ENCODE data around the gene ELP5. TPM values are rescaled to one million over a fixed set of nuclear protein-coding genes. Genes with fewer than 3 reads are reported as not detected.

The ELP5 gene
- total RNA-seq, 2 donors from 2014 or later = 10.2 to 16.3 TPM

DNA sequence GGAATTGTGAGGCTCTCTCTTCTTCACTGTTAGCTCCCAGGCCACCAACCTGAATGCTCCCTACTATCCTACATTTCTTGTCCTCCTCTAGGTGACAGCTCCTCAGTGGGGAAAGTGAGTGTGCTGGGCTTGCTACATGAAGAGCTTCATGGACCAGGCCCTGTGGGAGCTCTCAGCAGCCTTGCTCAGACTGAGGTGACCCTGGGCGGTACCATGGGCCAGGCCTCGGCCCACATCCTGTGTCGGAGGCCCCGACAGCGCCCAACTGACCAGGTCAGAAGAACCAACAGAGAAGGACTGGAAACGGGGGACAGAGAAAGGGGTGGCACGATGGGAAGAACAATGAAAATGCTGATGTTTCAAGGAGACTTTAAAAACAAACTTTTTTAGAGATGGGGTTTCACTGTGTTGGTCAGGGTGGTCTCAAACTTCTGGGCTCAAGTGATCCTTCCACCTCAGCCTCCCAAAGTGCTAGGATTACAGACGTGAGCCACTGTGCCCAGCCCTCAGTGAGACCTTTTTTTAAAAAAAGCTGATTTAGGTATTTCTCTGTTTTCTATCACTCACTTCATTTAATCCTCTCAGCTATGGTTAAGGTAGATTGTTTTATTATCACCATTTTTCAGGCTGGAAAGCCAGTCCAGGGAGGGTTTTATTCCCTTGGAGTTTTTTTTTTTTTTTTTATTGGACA, 4.9 kb downstream of the ELP5 start:
- 90% methylated on average over 8 of the region's 8 CpGs for whole genome bisulfite sequencing, 2 donors
- intact Hi-C loops (cut with DNase I) = no loop called here
- H3K4me1 ChIP-seq = peaks cover 40% of the 10 kb centered on the region
- H3K27ac ChIP-seq = peak overlapping the region in 1 of 4 donors; percentile 24
- H3K27me3 ChIP-seq = no peaks in the 10 kb centered on the region
- peak in 1 of 3 donors; percentile 7 for TF ChIP-seq POLR2A (IDR thresholded peaks at IDR 0.05)
- TF ChIP-seq, protein P1, sequence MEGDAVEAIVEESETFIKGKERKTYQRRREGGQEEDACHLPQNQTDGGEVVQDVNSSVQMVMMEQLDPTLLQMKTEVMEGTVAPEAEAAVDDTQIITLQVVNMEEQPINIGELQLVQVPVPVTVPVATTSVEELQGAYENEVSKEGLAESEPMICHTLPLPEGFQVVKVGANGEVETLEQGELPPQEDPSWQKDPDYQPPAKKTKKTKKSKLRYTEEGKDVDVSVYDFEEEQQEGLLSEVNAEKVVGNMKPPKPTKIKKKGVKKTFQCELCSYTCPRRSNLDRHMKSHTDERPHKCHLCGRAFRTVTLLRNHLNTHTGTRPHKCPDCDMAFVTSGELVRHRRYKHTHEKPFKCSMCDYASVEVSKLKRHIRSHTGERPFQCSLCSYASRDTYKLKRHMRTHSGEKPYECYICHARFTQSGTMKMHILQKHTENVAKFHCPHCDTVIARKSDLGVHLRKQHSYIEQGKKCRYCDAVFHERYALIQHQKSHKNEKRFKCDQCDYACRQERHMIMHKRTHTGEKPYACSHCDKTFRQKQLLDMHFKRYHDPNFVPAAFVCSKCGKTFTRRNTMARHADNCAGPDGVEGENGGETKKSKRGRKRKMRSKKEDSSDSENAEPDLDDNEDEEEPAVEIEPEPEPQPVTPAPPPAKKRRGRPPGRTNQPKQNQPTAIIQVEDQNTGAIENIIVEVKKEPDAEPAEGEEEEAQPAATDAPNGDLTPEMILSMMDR (IDR thresholded peaks at IDR 0.05) = no peak
- no peak overlapping the region for H3K4me3 ChIP-seq
- no peak for DNase-seq
- no peak for ATAC-seq
- no peaks in the 10 kb centered on the region for H3K9me3 ChIP-seq
- H3K36me3 ChIP-seq (replicated peaks in 1 of 2; ENCODE audit: insufficient read depth in 1 of 2, low read depth in 2 of 2) = peaks cover 0 to 8% of the 10 kb centered on the region in 2 donors

DNA sequence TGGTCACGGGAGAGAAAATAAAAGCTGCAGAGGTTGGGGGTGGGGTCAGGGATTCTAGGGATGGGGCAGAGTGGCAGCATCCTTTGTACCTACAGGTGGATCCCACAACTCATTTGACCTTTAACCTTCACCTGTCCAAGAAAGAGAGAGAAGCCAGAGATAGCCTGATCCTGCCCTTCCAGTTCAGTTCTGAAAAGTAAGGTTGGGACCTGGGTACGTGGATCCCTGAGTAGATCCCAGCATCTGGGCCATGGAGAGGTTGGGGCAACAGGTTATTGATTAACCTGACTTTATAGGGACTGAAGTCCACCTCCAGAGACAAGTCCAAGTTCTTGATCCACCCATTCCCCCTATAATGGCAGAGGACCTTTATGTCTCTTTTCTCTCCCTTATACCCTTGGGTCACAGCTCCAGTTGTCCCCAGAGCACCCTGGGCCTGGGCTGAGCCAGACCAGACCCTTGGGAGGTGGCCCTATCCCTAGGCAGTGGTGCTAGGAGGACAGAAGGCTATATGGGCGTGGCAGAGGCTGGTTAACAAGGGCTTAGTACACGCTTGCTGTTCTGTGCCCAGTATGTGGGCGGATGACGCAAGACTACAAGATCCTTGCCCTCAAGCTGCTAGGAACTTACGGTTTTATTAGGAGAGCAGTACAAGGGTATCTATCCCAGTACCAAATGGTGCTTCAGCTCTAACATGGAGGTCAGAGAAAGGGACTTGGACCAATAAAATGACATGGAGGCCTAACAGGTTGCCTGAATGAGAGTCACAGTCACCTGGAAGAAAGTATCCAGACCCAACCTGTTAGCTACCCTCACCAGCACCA, 6.9 kb downstream of the ELP5 start:
- Histone ChIP-seq H3K36me3 (replicated peaks in 1 of 2; ENCODE audit: insufficient read depth in 1 of 2, low read depth in 2 of 2) (peaks cover 0 to 8% of the 10 kb centered on the region in 2 donors), H3K27me3 (no peaks in the 10 kb centered on the region), H3K27ac (peak overlapping the region; percentile 17 to 100 (median 97)), H3K4me3 (no peak overlapping the region), H3K4me1 (peaks cover 39% of the 10 kb centered on the region), H3K9me3 (no peaks in the 10 kb centered on the region)
- intact Hi-C loops (cut with DNase I) = no loop called here
- 39 to 61% methylated on average over 7 of the region's 7 CpGs for WGBS, 2 donors
- DNase-seq (peak; percentile 61 to 78 (median 66)), ATAC-seq (no peak)
- peak in 1 of 3 donors; percentile 65 for TF ChIP-seq POLR2A (IDR thresholded peaks at IDR 0.05)
- TF ChIP-seq, protein P1 (IDR thresholded peaks at IDR 0.05) = no peak

DNA sequence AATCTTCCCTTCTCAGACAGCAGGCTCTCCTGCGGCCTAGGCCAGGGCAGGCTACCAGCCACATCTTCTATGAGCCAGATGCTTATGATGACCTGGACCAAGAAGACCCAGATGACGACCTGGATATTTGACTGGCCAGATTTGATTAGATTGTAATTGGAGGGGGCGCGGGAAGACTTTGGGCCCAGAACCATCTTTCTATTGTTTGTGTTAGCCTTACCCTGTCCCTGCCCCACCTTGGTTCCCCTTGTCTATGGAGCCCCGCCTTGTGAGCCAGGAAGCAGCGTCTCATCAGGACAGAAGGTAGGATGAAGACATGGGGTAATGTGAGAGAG, 7.5 kb downstream of the ELP5 start:
- Histone ChIP-seq H3K9me3 (no peaks in the 10 kb centered on the region), H3K27me3 (no peaks in the 10 kb centered on the region), H3K4me3 (no peak overlapping the region), H3K36me3 (replicated peaks in 1 of 2; ENCODE audit: insufficient read depth in 1 of 2, low read depth in 2 of 2) (peaks cover 0 to 6% of the 10 kb centered on the region in 2 donors), H3K4me1 (peaks cover 39% of the 10 kb centered on the region), H3K27ac (peak overlapping the region; percentile 17 to 100 (median 97))
- no peak for DNase-seq
- 76 to 85% methylated on average over 6 of the region's 6 CpGs for WGBS, 2 donors
- intact Hi-C loops (cut with DNase I) = no loop called here
- TF ChIP-seq POLR2A (IDR thresholded peaks at IDR 0.05) = peak in 2 of 3 donors; percentile 9 to 42
- TF ChIP-seq, protein P1 (IDR thresholded peaks at IDR 0.05) = no peak
- ATAC-seq = no peak

DNA sequence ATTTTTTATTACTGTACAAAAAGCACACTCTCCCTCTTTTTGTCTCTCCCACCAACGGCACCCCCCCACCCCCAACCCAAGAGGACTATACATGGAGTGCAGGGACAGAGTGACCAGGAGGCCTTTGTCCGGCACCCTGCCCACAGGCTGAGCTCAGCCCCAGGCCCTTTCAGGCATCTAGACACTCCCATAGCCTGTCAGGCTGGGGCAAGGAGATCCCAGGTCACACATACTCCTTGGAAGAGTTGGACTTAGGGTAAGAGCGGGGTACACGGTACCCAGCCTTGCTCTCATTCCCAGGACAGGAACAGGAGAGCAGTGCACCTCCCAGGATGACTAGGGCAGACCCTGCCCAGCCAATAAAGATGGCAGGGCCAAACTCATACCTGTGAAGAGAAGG, 8.1 kb downstream of the ELP5 start:
- DNase-seq = no peak

More for the DNA sequence above, 8.1 kb downstream of the ELP5 start:
- no peaks in the 10 kb centered on the region for H3K9me3 ChIP-seq
- H3K27me3 ChIP-seq = no peaks in the 10 kb centered on the region
- H3K4me3 ChIP-seq = peak overlapping the region in 1 of 2 donors; percentile 39
- peaks cover 39% of the 10 kb centered on the region for H3K4me1 ChIP-seq
- intact Hi-C loops (cut with DNase I) = no loop called here
- peaks cover 0 to 4% of the 10 kb centered on the region in 2 donors for H3K36me3 ChIP-seq (replicated peaks in 1 of 2; ENCODE audit: insufficient read depth in 1 of 2, low read depth in 2 of 2)
- 33 to 64% methylated on average over 3 to 4 of the region's 4 CpGs for WGBS, 2 donors
- TF ChIP-seq, protein P1 (IDR thresholded peaks at IDR 0.05) = no peak
- TF ChIP-seq POLR2A (IDR thresholded peaks at IDR 0.05) = no peak
- H3K27ac ChIP-seq = peak overlapping the region; percentile 89 to 100 (median 97)
- no peak for ATAC-seq

All from body of pancreas (tissue), 4 donors.